H1 (cell line): ENCODE results near the gene WFDC10A. TPM values are rescaled to one million over a fixed set of nuclear protein-coding genes. Genes with fewer than 3 reads are reported as not detected.

Experiments
- CTCF ChIA-PET: fragments of 300-600 bp; sonication (Branson Sonifier 250); formaldehyde crosslinking; loops from one replicate; lab custom pipeline; 2021; ENCODE audit not compliant: partially characterized antibody; lab: Charles Lee
- POLR2A ChIA-PET: fragments of 300-600 bp; sonication (Branson Sonifier 250); formaldehyde crosslinking; loops from one replicate; lab custom pipeline; 2021; ENCODE audit warnings: inconsistent platforms; ENCODE audit not compliant: partially characterized antibody; lab: Charles Lee
- DNase-seq, 2 experiments: peaks; one replicate each; pipeline versions ENCODE4 v3.0.0 to v3.0.0-alpha.2; 2010 to 2022; ENCODE audit warnings: low spot score in 2 of 2, low read depth in 1 of 2, mixed read lengths in 1 of 2
- FAIRE-seq: peaks from 2 replicates; lab custom pipeline; 2011; peaks lifted over from hg19 to GRCh38; lab: Jason Lieb, UNC
- H2AFZ ChIP-seq: 2 replicates; pipeline ENCODE4 v1.8.1; 2012; ENCODE audit warnings: low read length, inconsistent platforms
- H2AK5ac ChIP-seq: 2 replicates; pipeline ENCODE4 v1.6.1; 2013; ENCODE audit warnings: low read depth, low read length
- H2BK120ac ChIP-seq: replicated peaks from 2 replicates; pipeline ENCODE3; 2013; ENCODE audit warnings: low read depth, low read length, inconsistent platforms
- H2BK12ac ChIP-seq: 2 replicates; pipeline ENCODE4 v1.6.1; 2013; ENCODE audit warnings: low read depth, low read length
- H2BK15ac ChIP-seq: 2 replicates; pipeline ENCODE4 v1.6.1; 2013; ENCODE audit warnings: low read length
- H2BK20ac ChIP-seq: 2 replicates; pipeline ENCODE4 v1.6.1; 2013; ENCODE audit warnings: low read length
- H2BK5ac ChIP-seq: 2 replicates; pipeline ENCODE4 v1.6.1; 2013; ENCODE audit warnings: low read depth, low read length
- H3K14ac ChIP-seq: 2 replicates; pipeline ENCODE4 v1.6.1; 2013; ENCODE audit warnings: inconsistent platforms; ENCODE audit not compliant: insufficient read length
- H3K18ac ChIP-seq: 2 replicates; pipeline ENCODE4 v1.6.1; 2013; ENCODE audit warnings: low read length; ENCODE audit errors: extremely low read depth
- H3K23ac ChIP-seq: 2 replicates; pipeline ENCODE4 v1.6.1; 2013; ENCODE audit warnings: inconsistent platforms; ENCODE audit not compliant: insufficient read length
- H3K23me2 ChIP-seq: 2 replicates; pipeline ENCODE4 v1.6.1; 2013; ENCODE audit warnings: low read depth, low read length
- H3K27ac ChIP-seq: 2 replicates; pipeline ENCODE4 v1.6.1; 2011; ENCODE audit warnings: low read depth, low read length, inconsistent platforms
- H3K27me3 ChIP-seq, 4 experiments: replicated peaks in 1 of 4; 1 replicate in 1 of 4; 2 replicates in 3 of 4; pipeline versions ENCODE4 v1.6.1 to v1.8.1; 2011 to 2013; ENCODE audit warnings: low read length in 3 of 4, mild to moderate bottlenecking in 3 of 4, inconsistent platforms in 2 of 4, mixed read lengths in 2 of 4, moderate library complexity in 1 of 4; ENCODE audit not compliant: control insufficient read depth in 3 of 4, insufficient read depth in 3 of 4; ENCODE audit errors: extremely low read depth in 1 of 4
- H3K36me3 ChIP-seq, 4 experiments: 2 replicates each; pipeline versions ENCODE4 v1.6.1 to v1.8.1; 2011 to 2013; ENCODE audit warnings: mild to moderate bottlenecking in 4 of 4, low read length in 3 of 4, moderate library complexity in 2 of 4, control low read depth in 1 of 4, inconsistent platforms in 1 of 4; ENCODE audit not compliant: insufficient read depth in 4 of 4, control insufficient read depth in 2 of 4
- H3K4ac ChIP-seq: replicated peaks from 2 replicates; pipeline ENCODE3; 2013; ENCODE audit warnings: low read length, low read depth, mixed read lengths, inconsistent platforms; ENCODE audit not compliant: insufficient read length
- H3K4me1 ChIP-seq, 4 experiments: replicated peaks in 1 of 4; 1 replicate in 1 of 4; 2 replicates in 3 of 4; pipeline versions ENCODE4 v1.6.1 to v1.8.1; 2011 to 2013; ENCODE audit warnings: low read length in 3 of 4, inconsistent platforms in 2 of 4, mixed read lengths in 1 of 4; ENCODE audit not compliant: insufficient read depth in 4 of 4, control insufficient read depth in 3 of 4
- H3K4me2 ChIP-seq, 2 experiments: 2 replicates each; pipeline versions ENCODE4 v1.6.1 to v1.8.1; 2011 to 2013; ENCODE audit warnings: low read depth in 2 of 2, low read length in 2 of 2, control low read depth in 1 of 2, inconsistent platforms in 1 of 2, mild to moderate bottlenecking in 1 of 2; ENCODE audit not compliant: insufficient read depth in 1 of 2
- H3K4me3 ChIP-seq, 4 experiments: fragments of 200-600, 300-600 bp in 1 of 4; sonication (generic), shearing (Covaris generic), sonication (Bioruptor Twin) in 1 of 4; 2 replicates each; pipeline versions ENCODE4 v1.5.1 to v1.8.1; 2011 to 2016; ENCODE audit warnings: low read length in 4 of 4, low read depth in 3 of 4, control low read depth in 2 of 4, inconsistent platforms in 2 of 4, mild to moderate bottlenecking in 2 of 4, mixed read lengths in 1 of 4, moderate library complexity in 1 of 4; ENCODE audit not compliant: insufficient read depth in 2 of 4; ENCODE audit errors: extremely low read depth in 1 of 4
- H3K56ac ChIP-seq: replicated peaks from 2 replicates; pipeline ENCODE3; 2013; ENCODE audit warnings: low read depth, mild to moderate bottlenecking, mixed read lengths, low read length, inconsistent platforms; ENCODE audit not compliant: insufficient read length
- H3K79me1 ChIP-seq: 2 replicates; pipeline ENCODE4 v1.6.1; 2013; ENCODE audit warnings: low read depth, low read length, control low read depth
- H3K79me2 ChIP-seq, 2 experiments: 2 replicates each; pipeline versions ENCODE4 v1.6.1 to v1.8.1; 2012 to 2013; ENCODE audit warnings: low read length in 2 of 2, mild to moderate bottlenecking in 2 of 2, inconsistent platforms in 1 of 2; ENCODE audit not compliant: insufficient read depth in 2 of 2, control insufficient read depth in 1 of 2
- H3K9ac ChIP-seq, 4 experiments: replicated peaks in 1 of 4; 1 replicate in 1 of 4; 2 replicates in 3 of 4; pipeline versions ENCODE4 v1.6.1 to v1.8.1; 2011 to 2013; ENCODE audit warnings: low read depth in 3 of 4, low read length in 3 of 4, control low read depth in 2 of 4, mild to moderate bottlenecking in 2 of 4, moderate library complexity in 2 of 4, inconsistent platforms in 1 of 4; ENCODE audit errors: extremely low read depth in 1 of 4
- H3K9me3 ChIP-seq, 2 experiments: 2 replicates each; pipeline versions ENCODE4 v1.6.1 to v1.8.1; 2012 to 2013; ENCODE audit warnings: mild to moderate bottlenecking in 2 of 2, moderate library complexity in 2 of 2, control low read depth in 1 of 2, inconsistent platforms in 1 of 2, low read depth in 1 of 2, low read length in 1 of 2, mixed read lengths in 1 of 2; ENCODE audit not compliant: insufficient read depth in 2 of 2
- H4K20me1 ChIP-seq, 2 experiments: replicated peaks in 1 of 2; 2 replicates each; pipeline versions ENCODE3 to v1.8.1; 2011 to 2013; ENCODE audit warnings: inconsistent platforms in 2 of 2, low read length in 2 of 2, mild to moderate bottlenecking in 1 of 2; ENCODE audit not compliant: insufficient read depth in 2 of 2, control insufficient read depth in 1 of 2
- H4K5ac ChIP-seq: 2 replicates; pipeline ENCODE4 v1.6.1; 2013; ENCODE audit warnings: low read length, low read depth, mixed read lengths, inconsistent platforms; ENCODE audit not compliant: insufficient read length
- H4K8ac ChIP-seq: 2 replicates; pipeline ENCODE4 v1.8.0; 2013; ENCODE audit warnings: mild to moderate bottlenecking, moderate library complexity, low read length, inconsistent platforms; ENCODE audit not compliant: insufficient read depth; ENCODE audit errors: extremely low read depth
- H4K91ac ChIP-seq: replicated peaks from 2 replicates; pipeline ENCODE3; 2013; ENCODE audit warnings: low read length, mixed read lengths, inconsistent platforms; ENCODE audit not compliant: insufficient read length
- GTF2F1 ChIP-seq: IDR thresholded peaks from 2 replicates; pipeline ENCODE4 v1.6.1; 2012; ENCODE audit warnings: low read depth, low read length, improper control_type of control experiment, borderline replicate concordance
- KDM1A ChIP-seq: fragments of 200-600, 300-600 bp; sonication (generic); IDR thresholded peaks from 2 replicates; pipeline ENCODE4 v1.7.1; 2016; ENCODE audit warnings: mild to moderate bottlenecking, low read length, borderline replicate concordance
- MAX ChIP-seq: IDR thresholded peaks from 2 replicates; pipeline ENCODE4 v1.6.1; 2012; ENCODE audit warnings: inconsistent platforms
- NRF1 ChIP-seq: IDR thresholded peaks from 2 replicates; pipeline ENCODE4 v1.6.1; 2011; ENCODE audit warnings: mild to moderate bottlenecking, low read depth, low read length, improper control_type of control experiment
- WGBS, 2 experiments: shearing (Covaris generic) in 1 of 2; methylation state at CpG; one replicate each; pipeline versions ENCODE4 v1.1.6 to v1.1.7; 2013 to 2015; ENCODE audit warnings: low lambda C conversion rate in 2 of 2, mixed read lengths in 2 of 2, inconsistent platforms in 1 of 2, low coverage in 1 of 2, missing lambda C conversion rate in 1 of 2; ENCODE audit not compliant: insufficient replicate concordance in 2 of 2, insufficient coverage in 1 of 2, insufficient read length in 1 of 2; ENCODE audit errors: extremely low coverage in 1 of 2, missing lambda C conversion rate in 1 of 2; 5-methylcytosine and 5-hydroxymethylcytosine counted together
- polyA plus RNA-seq, 7 experiments: library from polyadenylated mRNA; depleted of rRNA in 3 of 7; stranded (reverse) in 5 of 7; unstranded in 2 of 7; fragments of >200 nt in 5 of 7; fragments of 200-250 nt in 2 of 7; gene quantifications; 1 replicate in 5 of 7; 2 replicates in 1 of 7; 4 replicates in 1 of 7; pipeline versions ENCODE4 v1.2.1 to v1.2.3, GENCODE V29; 2011 to 2013; ENCODE audit warnings: missing spikeins in 2 of 7, mixed read lengths in 2 of 7
- total RNA-seq: library from RNA; stranded (reverse); fragmentation: NEBNext Ultra II Directional; extraction: Animal tissue kit (Norgen Biotek cat#: 25700); gene quantifications from 2 replicates; pipeline ENCODE4 v1.2.1, GENCODE V29; 2021
- TF ChIP-seq, protein P1 (sequence below): IDR thresholded peaks from 2 replicates; pipeline ENCODE4 v1.6.1; 2012; ENCODE audit warnings: inconsistent platforms
- TF ChIP-seq, protein P2 (sequence below): IDR thresholded peaks from 2 replicates; pipeline ENCODE4 v1.6.1; 2011; ENCODE audit warnings: low read length, improper control_type of control experiment

The WFDC10A gene
- total and polyA plus RNA-seq, 2 of the 8 experiments (the other 6 are each of a cell fraction or from before 2014, with no cell fraction given): not detected

- H3K27ac ChIP-seq: no peak within 1 kb of the TSS
- no peak within 1 kb of the TSS for H2AFZ ChIP-seq
- H3K79me1 ChIP-seq: no peaks in the 10 kb centered on the region
- H4K5ac ChIP-seq: no peak within 1 kb of the TSS
- H3K56ac ChIP-seq: no peak within 1 kb of the TSS
- no peak within 1 kb of the TSS for H3K4me3 ChIP-seq
- no peak within 1 kb of the TSS for H2BK120ac ChIP-seq
- H3K27me3 ChIP-seq: no peaks in the 10 kb centered on the region
- 80% methylated on average over 1 of the region's 1 CpG; no CpG with 5 or more reads in 1 of the 2 experiments for WGBS, 2 experiments
- no peaks in the 10 kb centered on the region for H4K20me1 ChIP-seq
- H3K79me2 ChIP-seq: no peaks in the 10 kb centered on the region
- DNase-seq (no peak), FAIRE-seq (no peak)
- H4K8ac ChIP-seq: no peak within 1 kb of the TSS
- H3K4me2 ChIP-seq: no peak within 1 kb of the TSS
- no peak within 1 kb of the TSS for H3K23ac ChIP-seq
- H3K14ac ChIP-seq: no peak within 1 kb of the TSS
- H2BK15ac ChIP-seq: no peak within 1 kb of the TSS
- no peak within 1 kb of the TSS for H3K18ac ChIP-seq
- H3K36me3 ChIP-seq: no peaks in the 10 kb centered on the region
- no peak within 1 kb of the TSS for H3K9ac ChIP-seq
- no peak within 1 kb of the TSS for H2AK5ac ChIP-seq
- H4K91ac ChIP-seq: no peak within 1 kb of the TSS
- H2BK12ac ChIP-seq: no peak within 1 kb of the TSS
- H2BK20ac ChIP-seq: no peak within 1 kb of the TSS
- CTCF ChIA-PET: no interaction called here
- POLR2A ChIA-PET: no interaction called here
- peaks cover 0 to 2% of the 10 kb centered on the region in 2 experiments; a peak in 1 of 4 replicates for H3K9me3 ChIP-seq
- no peaks in the 10 kb centered on the region for H3K4me1 ChIP-seq
- H3K4ac ChIP-seq: no peak within 1 kb of the TSS
- H2BK5ac ChIP-seq: no peak within 1 kb of the TSS
- H3K23me2 ChIP-seq: no peaks in the 10 kb centered on the region
- TF ChIP-seq MAX (no peak), KDM1A (no peak), GTF2F1 (no peak), NRF1 (no peak)
- TF ChIP-seq, protein P1, sequence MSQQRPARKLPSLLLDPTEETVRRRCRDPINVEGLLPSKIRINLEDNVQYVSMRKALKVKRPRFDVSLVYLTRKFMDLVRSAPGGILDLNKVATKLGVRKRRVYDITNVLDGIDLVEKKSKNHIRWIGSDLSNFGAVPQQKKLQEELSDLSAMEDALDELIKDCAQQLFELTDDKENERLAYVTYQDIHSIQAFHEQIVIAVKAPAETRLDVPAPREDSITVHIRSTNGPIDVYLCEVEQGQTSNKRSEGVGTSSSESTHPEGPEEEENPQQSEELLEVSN: no peak
- TF ChIP-seq, protein P2, sequence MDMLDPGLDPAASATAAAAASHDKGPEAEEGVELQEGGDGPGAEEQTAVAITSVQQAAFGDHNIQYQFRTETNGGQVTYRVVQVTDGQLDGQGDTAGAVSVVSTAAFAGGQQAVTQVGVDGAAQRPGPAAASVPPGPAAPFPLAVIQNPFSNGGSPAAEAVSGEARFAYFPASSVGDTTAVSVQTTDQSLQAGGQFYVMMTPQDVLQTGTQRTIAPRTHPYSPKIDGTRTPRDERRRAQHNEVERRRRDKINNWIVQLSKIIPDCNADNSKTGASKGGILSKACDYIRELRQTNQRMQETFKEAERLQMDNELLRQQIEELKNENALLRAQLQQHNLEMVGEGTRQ: no peak
Measured at GRCh38 chr20:45670139-45670538, 40.6 kb downstream of the WFDC10A start, which contains the start of gene WFDC11. TSS of gene WFDC11 (minus strand) at chr20:45670239. CDS start at chr20:45650600, 19,639 bp downstream.
